Skin of body (tissue), 3 donors: ENCODE measurements around the gene TRIP6. TPM values are rescaled to one million over a fixed set of nuclear protein-coding genes. Genes with fewer than 3 reads are reported as not detected.
"Not testable (repeated sequence)": the region's sequence is repeated elsewhere in the genome, so short reads cannot be mapped to it uniquely, and the experiment has no call there.

Source experiments
- DNase-seq: peaks from one replicate; lab custom pipeline; 2025; lab: John Stamatoyannopoulos, UW
- small RNA-seq: library from RNA; depleted of rRNA; stranded (forward); fragments of <200 nt; gene quantifications from one replicate; pipeline ENCODE3, GENCODE V24; 2014; ENCODE audit warnings: low replicate concordance
- total RNA-seq: library from RNA; depleted of rRNA; stranded (reverse); fragments of >200 nt; gene quantifications from one replicate; pipeline ENCODE4 v1.2.3, GENCODE V29; 2014

The TRIP6 gene
- total RNA-seq, 1 donor from 2014 or later: 36.5 TPM

- DNase-seq: not testable (repeated sequence)
Observed at GRCh38 chr7:100910443-100910842, 43.3 kb downstream of the TRIP6 start.

- DNase-seq: no peak
Observed at GRCh38 chr7:100911484-100911883, 44.3 kb downstream of the TRIP6 start.

GRCh38 chr7:100914208-100914878 lies 47.2 kb downstream of the TRIP6 start:
- DNase-seq: no peak

DNA sequence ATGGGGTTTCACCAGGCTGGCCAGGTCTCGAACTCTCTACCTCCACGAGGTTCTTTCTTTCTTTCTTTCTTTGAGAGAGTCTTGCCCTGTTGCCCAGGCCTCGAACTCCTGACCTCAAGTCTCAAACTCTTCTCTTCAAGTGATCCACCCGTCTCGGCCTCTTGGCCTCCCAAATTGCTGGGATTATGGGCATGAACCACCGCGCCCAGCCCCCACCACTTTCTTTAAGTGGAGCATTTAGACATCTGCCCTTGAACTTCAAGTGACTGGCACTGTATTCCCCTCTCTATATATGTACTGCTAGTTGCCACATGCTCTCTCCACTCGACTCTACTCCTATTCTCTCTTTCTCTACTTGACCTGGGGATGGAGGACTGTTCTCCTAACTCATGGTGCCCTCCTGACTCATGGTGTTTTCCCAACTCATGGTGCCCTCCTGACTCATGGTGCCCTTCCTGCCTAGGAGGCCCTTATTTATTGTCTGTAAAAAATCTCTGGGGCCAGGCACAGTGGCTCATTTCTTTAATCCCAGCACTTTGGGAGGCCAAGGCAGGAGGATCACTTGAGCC lies 47.8 kb downstream of the TRIP6 start:
- DNase-seq: no peak

GRCh38 chr7:100919335-100919734 lies 52.1 kb downstream of the TRIP6 start:
- DNase-seq: not testable (repeated sequence)

GRCh38 chr7:100919779-100920437 lies 52.7 kb downstream of the TRIP6 start:
- DNase-seq: not testable (repeated sequence)

DNA sequence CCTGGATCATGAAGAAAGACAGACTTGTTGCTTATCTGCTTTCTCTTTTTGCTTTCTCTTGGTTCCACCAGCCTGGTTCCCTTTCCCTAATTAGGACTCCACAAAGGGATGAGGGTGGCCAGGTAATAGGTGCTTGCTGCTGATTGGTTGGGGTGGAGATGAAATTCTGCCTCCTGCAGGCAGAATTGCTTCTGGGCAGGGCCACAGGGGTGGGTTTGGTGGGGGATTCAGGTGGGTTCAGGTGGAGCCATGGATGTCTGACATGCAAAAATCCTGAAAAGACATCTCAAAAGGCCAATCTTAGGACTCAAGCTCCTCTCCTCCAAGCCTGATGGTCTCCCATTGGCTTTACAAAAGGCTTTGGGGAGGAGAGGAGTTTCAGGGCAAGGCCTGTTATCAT lies 53.9 kb downstream of the TRIP6 start:
- no peak for DNase-seq

Small RNA genes lying within 50 kb of the gene (small RNA-seq; reads per million reads assigned to genes)
- gene RN7SL549P (not detected), gene RN7SL750P (not detected)

Other genes with a start within 250 kb of the TRIP6 start
- 1.4 TPM for gene TFR2, start 225.8 kb upstream of the TRIP6 start, total RNA-seq
- not detected for gene ACTL6B, start 210.9 kb upstream of the TRIP6 start, total RNA-seq
- 69.4 TPM for gene GNB2, start 193.6 kb upstream of the TRIP6 start, total RNA-seq
- gene GIGYF1, start 173.1 kb upstream of the TRIP6 start, total RNA-seq: 17.9 TPM
- 23.9 TPM for gene POP7, start 161.3 kb upstream of the TRIP6 start, total RNA-seq
- not detected for gene EPO, start 146.9 kb upstream of the TRIP6 start, total RNA-seq
- not detected for gene ZAN, start 133.8 kb upstream of the TRIP6 start, total RNA-seq
- gene EPHB4, start 39.9 kb upstream of the TRIP6 start, total RNA-seq: 54.6 TPM
- 12.2 TPM for gene SLC12A9, start 14.7 kb upstream of the TRIP6 start, total RNA-seq
- gene SRRT, start 7.7 kb downstream of the TRIP6 start, total RNA-seq: 42.6 TPM
- gene UFSP1, start 22.3 kb downstream of the TRIP6 start, total RNA-seq: 1.2 TPM
- gene ACHE, start 28.5 kb downstream of the TRIP6 start, total RNA-seq: 9.8 TPM
- gene MUC3A, start 82.1 kb downstream of the TRIP6 start, total RNA-seq: not detected
- not detected for gene MUC12, start 102.2 kb downstream of the TRIP6 start, total RNA-seq
- not detected for gene MUC17, start 152.7 kb downstream of the TRIP6 start, total RNA-seq
- 10.1 TPM for gene TRIM56, start 218.1 kb downstream of the TRIP6 start, total RNA-seq